GOT3 (cell line): ENCODE measurements around the gene RPAP3.
"Not testable (repeated sequence)": the region's sequence is repeated elsewhere in the genome, so short reads cannot be mapped to it uniquely, and the experiment has no call there.

Experiments
- DNase-seq: peaks from one replicate; lab custom pipeline; 2025; ENCODE audit warnings: mixed read lengths; lab: John Stamatoyannopoulos, UW

RPAP3 gene

DNA sequence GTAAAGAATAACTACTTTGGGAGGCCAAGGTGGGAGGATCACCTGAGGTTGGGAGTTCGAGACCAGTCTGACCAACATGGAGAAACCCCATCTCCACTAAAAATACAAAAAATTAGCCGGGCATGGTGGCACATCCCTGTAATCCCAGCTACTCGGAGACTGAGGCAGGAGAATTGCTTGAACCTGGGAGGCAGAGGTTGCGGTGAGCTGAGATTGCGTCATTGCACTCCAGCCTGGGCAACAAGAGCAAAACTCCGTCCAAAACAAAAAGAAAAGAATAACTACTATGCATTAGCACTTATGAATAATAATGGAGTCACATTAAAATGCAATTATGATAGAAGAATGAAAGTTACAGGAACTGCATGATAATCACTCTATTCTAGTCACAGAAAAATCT lies 37.9 kb downstream of the RPAP3 start:
- DNase-seq, result not testable (repeated sequence)

DNA sequence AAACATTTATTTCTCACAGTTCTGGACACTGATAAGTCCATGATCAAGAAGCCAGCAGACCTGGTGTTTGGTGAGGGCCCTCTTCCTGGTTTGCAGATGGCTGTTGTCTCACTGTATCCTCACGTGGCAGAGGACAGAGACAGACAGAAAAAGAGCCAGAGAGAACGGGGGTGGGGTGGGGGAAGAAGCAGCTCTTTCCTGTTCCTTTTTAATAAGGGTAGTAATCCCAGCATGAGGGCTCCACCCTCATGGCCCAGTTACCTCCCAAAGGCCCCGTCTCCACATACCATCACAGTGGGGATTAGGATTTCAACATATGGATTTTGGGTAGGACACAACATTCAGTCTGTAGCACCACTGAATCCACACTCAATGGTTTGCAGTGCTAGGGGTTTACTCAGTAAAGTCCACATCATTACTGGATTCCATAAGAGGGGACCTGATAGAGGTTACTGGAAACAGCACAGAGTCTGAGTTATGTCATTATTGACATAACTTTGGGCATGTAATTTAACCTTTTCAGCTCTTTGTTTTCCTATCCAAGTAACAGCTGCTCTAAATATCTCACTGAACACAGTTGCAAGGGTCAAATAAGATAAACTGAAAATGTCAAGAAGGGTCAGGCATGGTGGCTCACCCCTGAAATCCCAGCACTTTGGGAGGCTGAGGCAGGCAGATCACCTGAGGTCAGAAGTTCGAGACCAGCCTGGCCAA lies 53.2 kb downstream of the RPAP3 start:
- no peak for DNase-seq

GRCh38 chr12:47651368-47652254 lies 54.2 kb downstream of the RPAP3 start:
- DNase-seq, result no peak

DNA sequence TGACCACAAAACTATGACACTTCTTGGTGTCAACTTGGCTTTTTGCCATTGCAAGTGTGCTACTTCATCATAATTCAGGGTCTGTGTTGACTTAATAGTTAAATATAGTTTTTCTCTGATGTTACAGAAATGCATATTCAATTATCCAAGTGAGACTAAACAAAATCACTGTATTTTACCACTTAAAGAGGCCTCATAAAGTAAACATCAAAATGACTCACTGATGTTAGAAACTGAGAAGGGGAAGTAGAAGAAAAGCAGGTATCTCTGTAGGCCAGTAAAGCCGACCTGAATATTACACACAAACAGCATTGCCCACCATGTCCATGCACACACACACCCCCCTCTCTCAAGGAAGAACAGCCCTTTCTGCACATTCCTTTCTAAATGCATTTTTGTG lies 55.4 kb downstream of the RPAP3 start:
- no peak for DNase-seq

DNA sequence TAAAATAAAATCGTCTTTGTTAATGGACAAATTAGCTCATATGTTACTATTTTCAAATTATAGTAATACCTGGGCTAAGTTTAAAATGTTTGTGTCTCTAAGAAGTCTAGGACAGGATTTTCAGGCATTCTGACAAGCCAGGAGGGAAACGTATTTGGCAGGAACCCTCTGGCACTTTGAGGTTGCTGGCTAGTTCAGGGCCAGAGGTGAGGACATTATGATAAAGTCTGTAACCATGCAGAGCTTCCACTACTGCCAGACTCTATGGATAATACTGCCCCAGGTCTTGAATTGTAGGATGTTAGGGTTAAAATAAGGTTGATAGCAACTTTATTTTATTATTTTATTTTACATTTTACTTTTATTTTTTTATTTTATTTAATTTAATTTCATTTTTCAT lies 56.4 kb downstream of the RPAP3 start:
- no peak for DNase-seq

GRCh38 chr12:47648056-47648579 lies 57.7 kb downstream of the RPAP3 start:
- no peak for DNase-seq

GRCh38 chr12:47642310-47642709 lies 63.5 kb downstream of the RPAP3 start:
- not testable (repeated sequence) for DNase-seq

- DNase-seq, result no peak
Observed at GRCh38 chr12:47636908-47637780, 68.7 kb downstream of the RPAP3 start.

DNA sequence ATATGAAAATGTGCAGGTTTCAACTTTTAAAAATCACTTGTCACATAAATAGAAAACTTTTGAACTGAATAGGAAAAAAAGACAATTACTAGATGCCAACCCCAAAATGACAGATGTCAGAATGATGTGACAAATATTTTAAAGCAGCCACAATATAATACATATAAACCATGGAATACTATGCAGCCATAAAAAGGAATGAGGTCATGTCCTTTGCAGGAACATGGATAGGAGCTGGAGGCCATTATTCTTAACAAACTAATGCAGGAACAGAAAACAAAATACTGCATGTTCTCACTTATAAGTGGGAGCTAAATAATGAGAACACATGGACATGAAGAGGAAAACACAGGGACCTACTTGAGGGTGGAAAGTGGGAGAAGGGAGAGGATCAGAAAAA lies 70.1 kb downstream of the RPAP3 start:
- not testable (repeated sequence) for DNase-seq

- no peak for DNase-seq
Observed at GRCh38 chr12:47634127-47634526, 71.7 kb downstream of the RPAP3 start.

- DNase-seq, result no peak
Observed at GRCh38 chr12:47621960-47622359, 83.9 kb downstream of the RPAP3 start.

DNA sequence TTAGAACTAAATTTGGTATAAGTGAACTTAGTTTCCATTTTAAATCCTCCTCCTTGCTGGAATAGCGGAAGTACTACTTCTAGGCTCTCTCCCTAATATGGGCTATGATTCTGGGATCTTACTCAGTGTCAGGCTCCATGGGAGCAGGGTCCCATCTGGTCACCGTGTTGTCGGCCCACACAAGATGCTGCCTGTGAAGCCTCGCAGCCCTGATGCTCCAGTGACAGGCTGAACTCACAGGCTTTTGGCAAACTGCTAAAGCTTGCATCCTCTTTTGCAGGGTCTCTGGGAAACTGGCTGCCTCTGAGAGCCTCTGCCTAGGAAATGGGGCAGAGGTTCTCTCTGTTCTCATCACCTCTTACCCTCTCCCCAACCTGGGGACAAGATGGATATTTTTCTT lies 88.4 kb downstream of the RPAP3 start:
- DNase-seq, result no peak

GRCh38 chr12:47616440-47616839 lies 89.4 kb downstream of the RPAP3 start:
- no peak for DNase-seq

- DNase-seq, result no peak
Observed at GRCh38 chr12:47615711-47616110, 90.1 kb downstream of the RPAP3 start.

- DNase-seq, result no peak
Observed at GRCh38 chr12:47614521-47614920, 91.3 kb downstream of the RPAP3 start.

DNA sequence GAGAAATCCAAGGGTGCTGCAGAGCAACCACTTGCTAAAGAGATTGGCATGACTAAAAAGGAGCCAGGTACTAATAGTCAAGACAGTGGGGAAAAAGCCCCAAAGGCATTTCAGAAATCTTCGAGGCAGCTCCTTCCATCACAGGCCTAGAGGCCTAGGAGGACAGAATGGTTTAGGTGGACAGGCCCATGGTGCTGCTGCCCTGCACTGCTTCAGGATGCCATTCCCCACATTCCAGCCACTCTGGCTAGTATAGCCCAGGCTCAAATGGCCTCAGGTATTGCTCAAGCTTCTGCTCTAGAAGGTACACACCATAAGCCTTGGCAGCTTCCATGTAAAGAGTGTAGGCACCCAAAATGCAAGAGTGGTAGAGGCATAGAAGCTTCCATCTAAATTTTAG lies 92.9 kb downstream of the RPAP3 start:
- no peak for DNase-seq

DNA sequence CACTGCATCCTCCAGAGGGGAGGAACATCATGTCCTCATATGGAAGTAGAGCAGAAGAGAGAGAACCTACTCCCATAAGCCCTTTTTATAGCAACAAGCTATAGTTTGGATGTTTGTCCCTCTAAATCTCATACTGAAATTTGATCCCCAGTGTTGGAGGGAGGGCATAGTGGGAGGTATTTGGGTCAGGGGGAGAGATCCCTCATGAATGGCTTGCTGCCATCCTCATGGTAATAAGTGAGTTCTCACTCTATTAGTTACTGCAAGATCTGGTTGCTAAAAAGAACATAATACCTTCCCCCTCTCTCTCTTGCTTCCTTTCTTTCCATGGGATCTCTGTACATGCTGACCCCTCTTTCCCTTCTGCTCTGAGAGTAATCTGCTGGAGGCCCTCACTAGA lies 93.9 kb downstream of the RPAP3 start:
- no peak for DNase-seq
